Small intestine (tissue), 7 donors: ENCODE measurements around the gene UBAP2. TPM values are rescaled to one million over a fixed set of nuclear protein-coding genes. Genes with fewer than 3 reads are reported as not detected.

ENCODE experiments used
- DNase-seq, 2 donors: peaks; one replicate each; pipeline versions ENCODE4 v3.0.0 to v3.0.0-alpha.2; 2013
- FAIRE-seq: peaks from 2 replicates; lab custom pipeline; 2012; peaks lifted over from hg19 to GRCh38; lab: Jason Lieb, UNC
- H3K27ac ChIP-seq, 3 donors: one replicate each; pipeline ENCODE4 v1.5.1; 2013; ENCODE audit warnings: low read length in 2 of 3, mild to moderate bottlenecking in 2 of 3, control low read depth in 1 of 3, inconsistent platforms in 1 of 3, low read depth in 1 of 3, moderate library complexity in 1 of 3
- H3K27me3 ChIP-seq, 3 donors: one replicate each; pipeline ENCODE4 v1.6.1; 2013; ENCODE audit warnings: low read length in 3 of 3, inconsistent platforms in 1 of 3; ENCODE audit not compliant: control insufficient read depth in 3 of 3, insufficient read depth in 3 of 3
- H3K36me3 ChIP-seq, 3 donors: one replicate each; pipeline ENCODE4 v1.6.1; 2013; ENCODE audit warnings: low read length in 3 of 3, inconsistent platforms in 1 of 3, low read depth in 1 of 3, mild to moderate bottlenecking in 1 of 3, moderate library complexity in 1 of 3; ENCODE audit not compliant: control insufficient read depth in 3 of 3, insufficient read depth in 2 of 3
- H3K4me1 ChIP-seq, 3 donors: one replicate each; pipeline ENCODE4 v1.6.1; 2013; ENCODE audit warnings: low read length in 2 of 3, inconsistent platforms in 1 of 3, low read depth in 1 of 3, mild to moderate bottlenecking in 1 of 3, moderate library complexity in 1 of 3; ENCODE audit not compliant: control insufficient read depth in 3 of 3, insufficient read depth in 2 of 3
- H3K4me3 ChIP-seq, 3 donors: one replicate each; pipeline ENCODE4 v1.5.1; 2013; ENCODE audit warnings: low read length in 3 of 3, control low read depth in 1 of 3, inconsistent platforms in 1 of 3, low read depth in 1 of 3, mild to moderate bottlenecking in 1 of 3, moderate library complexity in 1 of 3
- H3K9me3 ChIP-seq, 2 donors: one replicate each; pipeline ENCODE4 v1.6.1; 2013; ENCODE audit warnings: low read depth in 1 of 2, low read length in 1 of 2; ENCODE audit not compliant: control insufficient read depth in 2 of 2, insufficient read depth in 1 of 2
- WGBS, 3 donors: extraction: QIAGEN DNeasy Blood & Tissue Kit; methylation state at CpG; one replicate each; pipeline ENCODE4 v1.1.7; 2013; 5-methylcytosine and 5-hydroxymethylcytosine counted together
- polyA plus RNA-seq, 4 donors: library from polyadenylated mRNA; stranded (reverse) in 3 of 4; unstranded in 1 of 4; fragments of 200-250 nt in 3 of 4; fragments of 120-200 nt in 1 of 4; gene quantifications; one replicate each; pipeline versions ENCODE4 v1.2.1 to v1.2.3, GENCODE V29; 2013
- donor health status: healthy with polysubstance abuse.
- donor health status: control.
- donor health status: control.
- donor health status: Bipolar disorder and iron deficiency.
- donor health status: healthy.

UBAP2 gene
- polyA plus RNA-seq, 4 donors, result 4.6 to 27.9 (median 11.5) TPM

DNA sequence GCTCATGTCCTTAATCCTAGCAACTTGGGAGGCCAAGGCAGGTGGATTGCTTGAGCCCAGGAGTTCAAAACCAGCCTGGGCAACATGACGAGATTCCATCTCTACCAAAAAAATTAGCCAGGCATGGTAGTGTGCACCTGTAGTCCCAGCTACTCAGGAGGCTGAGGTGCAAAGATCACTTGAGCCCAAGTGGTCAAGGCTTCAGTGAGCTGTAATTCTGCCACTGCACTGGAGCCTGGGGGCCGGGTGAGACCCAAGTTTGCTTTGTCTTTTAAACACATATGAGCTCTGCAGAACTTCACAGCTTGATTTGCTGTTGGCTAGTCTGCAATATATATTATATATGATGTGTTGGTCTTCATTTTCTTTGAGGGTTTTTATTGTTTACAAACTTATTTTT, 141.9 kb downstream of the UBAP2 start:
- Histone ChIP-seq H3K4me1 (no peaks in the 10 kb centered on the region), H3K27me3 (no peaks in the 10 kb centered on the region), H3K9me3 (no peaks in the 10 kb centered on the region), H3K4me3 (no peak overlapping the region), H3K36me3 (peaks cover 0 to 18% (median 6%) of the 10 kb centered on the region in 3 donors), H3K27ac (no peak overlapping the region)
- no peak for DNase-seq
- WGBS, 3 donors, result 69 to 81% (median 79%) methylated on average over 2 of the region's 2 CpGs
- FAIRE-seq, result no peak

DNA sequence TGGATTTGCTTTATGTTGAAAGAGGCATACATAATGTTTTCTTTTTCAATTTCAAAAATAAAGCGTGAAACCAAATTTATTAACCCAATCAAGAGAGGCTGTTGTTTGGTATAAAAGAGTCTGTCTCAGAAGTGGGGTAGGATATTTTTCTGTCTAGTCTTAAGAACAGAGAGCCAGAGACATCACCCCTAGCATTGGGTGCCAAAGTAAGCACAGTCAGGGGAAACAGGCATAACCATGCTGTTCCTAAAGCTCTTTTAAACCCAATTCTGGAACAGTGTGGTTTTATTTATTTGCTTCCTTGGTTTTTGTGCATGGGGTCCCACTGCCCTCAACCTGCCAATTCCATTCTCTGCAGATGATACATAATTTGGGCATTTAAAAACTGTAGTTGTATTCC, 143.6 kb downstream of the UBAP2 start:
- WGBS, 3 donors, result 95 to 100% (median 97%) methylated on average over 1 of the region's 1 CpG
- Histone ChIP-seq H3K4me3 (no peak overlapping the region), H3K4me1 (no peaks in the 10 kb centered on the region), H3K27me3 (no peaks in the 10 kb centered on the region), H3K36me3 (peaks cover 0 to 20% (median 6%) of the 10 kb centered on the region in 3 donors), H3K27ac (no peak overlapping the region), H3K9me3 (no peaks in the 10 kb centered on the region)
- DNase-seq (no peak), FAIRE-seq (no peak)

GRCh38 chr9:33903157-33903780, 145.4 kb downstream of the UBAP2 start:
- Histone ChIP-seq H3K36me3 (peaks cover 0 to 20% (median 6%) of the 10 kb centered on the region in 3 donors), H3K4me1 (no peaks in the 10 kb centered on the region), H3K27ac (no peak overlapping the region), H3K27me3 (no peaks in the 10 kb centered on the region), H3K9me3 (no peaks in the 10 kb centered on the region), H3K4me3 (no peak overlapping the region)
- DNase-seq, result no peak
- FAIRE-seq, result no peak
- whole genome bisulfite sequencing, 3 donors, result 75 to 78% (median 78%) methylated on average over 4 of the region's 4 CpGs

DNA sequence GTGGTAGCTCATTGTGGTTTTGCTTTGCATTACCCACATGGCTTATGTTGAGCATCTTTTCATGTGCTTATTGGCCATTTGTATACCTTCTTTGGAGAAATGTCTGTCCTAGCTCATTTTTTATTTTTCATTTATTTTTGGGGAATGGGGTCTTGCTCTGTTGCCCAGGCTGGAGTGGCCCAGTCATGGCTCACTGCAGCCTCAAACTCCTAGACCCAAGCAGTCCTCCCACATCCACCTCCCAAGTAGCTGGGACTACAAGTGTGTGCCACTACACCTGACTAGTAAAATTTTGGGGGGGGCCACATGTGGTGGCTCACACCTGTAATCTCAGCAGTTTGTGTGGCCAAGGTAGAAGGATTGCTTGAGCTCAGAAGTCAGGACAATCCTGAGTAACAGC, 154.4 kb downstream of the UBAP2 start:
- peaks cover 0 to 29% (median 3%) of the 10 kb centered on the region in 3 donors for H3K36me3 ChIP-seq
- no peak for DNase-seq
- no peak overlapping the region for H3K4me3 ChIP-seq
- no peaks in the 10 kb centered on the region for H3K4me1 ChIP-seq
- no peak for FAIRE-seq
- no peaks in the 10 kb centered on the region for H3K9me3 ChIP-seq
- H3K27me3 ChIP-seq, result no peaks in the 10 kb centered on the region
- H3K27ac ChIP-seq, result no peak overlapping the region

GRCh38 chr9:33893861-33894260, 154.8 kb downstream of the UBAP2 start:
- H3K9me3 ChIP-seq, result no peaks in the 10 kb centered on the region
- H3K36me3 ChIP-seq, result peaks cover 0 to 27% (median 3%) of the 10 kb centered on the region in 3 donors
- no peak overlapping the region for H3K27ac ChIP-seq
- FAIRE-seq (no peak), DNase-seq (no peak)
- no peaks in the 10 kb centered on the region for H3K27me3 ChIP-seq
- no peaks in the 10 kb centered on the region for H3K4me1 ChIP-seq
- no peak overlapping the region for H3K4me3 ChIP-seq

DNA sequence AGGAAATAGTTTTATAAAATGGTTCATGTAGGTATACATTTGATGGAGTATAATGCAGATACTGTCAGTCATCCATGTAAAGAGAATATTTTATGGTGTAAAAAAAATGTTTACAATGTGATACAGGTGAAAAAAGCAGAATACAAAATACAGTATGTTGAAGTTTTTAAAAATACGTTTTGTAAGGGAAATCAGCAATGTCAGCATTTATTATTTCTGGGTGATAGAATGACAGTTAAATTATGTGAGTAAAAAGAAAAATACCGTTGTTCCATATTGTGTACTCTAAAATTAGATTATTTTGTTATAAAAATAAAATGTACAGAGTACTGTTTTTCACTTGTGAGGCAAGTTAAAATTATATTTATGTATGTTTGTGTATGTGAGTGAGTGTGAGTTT, 162.7 kb downstream of the UBAP2 start:
- no peaks in the 10 kb centered on the region for H3K9me3 ChIP-seq
- FAIRE-seq, result no peak
- H3K27ac ChIP-seq, result no peak overlapping the region
- DNase-seq, result no peak
- WGBS, 3 donors, result 73 to 81% (median 79%) methylated on average over 2 of the region's 2 CpGs
- no peak overlapping the region for H3K4me3 ChIP-seq
- no peaks in the 10 kb centered on the region for H3K27me3 ChIP-seq
- H3K36me3 ChIP-seq, result peaks cover 0 to 16% (median 0%) of the 10 kb centered on the region in 3 donors
- peaks cover 0 to 7% (median 0%) of the 10 kb centered on the region in 3 donors for H3K4me1 ChIP-seq

- Histone ChIP-seq H3K9me3 (no peaks in the 10 kb centered on the region), H3K4me1 (peaks cover 0 to 7% (median 0%) of the 10 kb centered on the region in 3 donors), H3K36me3 (peaks cover 0 to 11% (median 0%) of the 10 kb centered on the region in 3 donors), H3K27ac (no peak overlapping the region), H3K27me3 (no peaks in the 10 kb centered on the region), H3K4me3 (no peak overlapping the region)
- 56 to 66% (median 63%) methylated on average over 5 of the region's 5 CpGs for WGBS, 3 donors
- FAIRE-seq (no peak), DNase-seq (peak in 1 of 2 donors; percentile 33)
These were observed 163.6 kb downstream of the UBAP2 start for GRCh38 chr9:33884856-33885701.

DNA sequence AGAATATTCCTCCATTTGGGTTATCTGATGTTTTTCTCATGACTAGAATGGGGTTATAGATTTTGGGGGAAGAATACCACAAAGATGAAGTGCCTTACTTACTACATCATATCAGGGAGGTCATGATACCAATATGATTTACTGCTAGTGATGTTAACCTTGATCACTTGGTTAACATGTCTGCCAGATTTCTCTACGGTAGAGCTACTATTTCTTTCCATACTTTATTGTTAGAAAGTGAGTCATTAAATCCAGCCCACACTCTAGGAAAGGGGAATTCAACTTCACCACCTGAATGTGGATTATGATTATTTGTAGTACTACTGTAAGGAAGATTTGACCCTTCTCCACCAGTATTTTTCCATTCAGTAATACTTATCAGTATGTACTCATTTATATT, 167.1 kb downstream of the UBAP2 start:
- Histone ChIP-seq H3K27me3 (no peaks in the 10 kb centered on the region), H3K4me1 (peaks cover 0 to 15% (median 5%) of the 10 kb centered on the region in 3 donors), H3K9me3 (no peaks in the 10 kb centered on the region), H3K27ac (no peak overlapping the region), H3K36me3 (peaks cover 0 to 10% (median 0%) of the 10 kb centered on the region in 3 donors), H3K4me3 (no peak overlapping the region)
- DNase-seq, result no peak
- WGBS, 3 donors, result 39 to 46% (median 44%) methylated on average over 1 of the region's 1 CpG
- no peak for FAIRE-seq
